ENCODE measurements around the gene ABI3BP. TPM values are rescaled to one million over a fixed set of nuclear protein-coding genes. Genes with fewer than 3 reads are reported as not detected.

The ABI3BP gene
- total RNA-seq, 1 experiment from 2014 or later = 0.15 TPM

DNA sequence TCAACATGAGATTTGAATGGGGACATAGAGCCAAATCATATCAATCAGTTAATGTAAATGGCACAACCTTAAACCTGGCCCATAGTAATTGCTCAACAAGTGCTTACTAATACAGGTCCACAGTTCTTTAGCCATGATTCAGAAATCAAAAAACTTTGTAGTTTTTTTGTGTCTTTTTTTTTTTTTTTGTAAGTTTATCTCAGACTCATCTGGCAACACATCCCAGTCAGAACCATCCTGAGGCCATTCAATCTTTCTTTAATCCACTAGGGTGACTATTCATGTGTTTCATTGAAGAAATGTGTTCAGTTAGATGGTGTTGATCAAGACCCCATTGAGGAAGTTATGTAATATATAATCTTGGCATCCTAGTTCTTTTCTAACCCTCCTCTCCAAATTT, 65.4 kb downstream of the ABI3BP start:
- ChIA-PET RAD21 (ENCODE audit: low non-redundant PET in 1 of 2, low total read pairs in 2 of 2, uncharacterized antibody in 2 of 2, unreplicated experiment in 2 of 2) (no interaction called here), POLR2A (no interaction called here), CTCF (no interaction called here)
- H3K4me3 ChIP-seq (replicated peaks in 1 of 2; ENCODE audit: low read depth in 1 of 2, low read length in 2 of 2) = no peak overlapping the region
- H3K36me3 ChIP-seq (ENCODE audit: control insufficient read depth in 1 of 2, insufficient read depth in 2 of 2, low read length in 2 of 2) = no peaks in the 10 kb centered on the region
- H3K79me2 ChIP-seq (ENCODE audit: insufficient read depth, low read length) = no peaks in the 10 kb centered on the region
- no peak overlapping the region for H2AFZ ChIP-seq (ENCODE audit: low read depth, low read length, poor library complexity, severe bottlenecking)
- intact Hi-C loops (cut with micrococcal nuclease) = no loop called here
- H3K9ac ChIP-seq (ENCODE audit: low read length) = no peak overlapping the region
- no peaks in the 10 kb centered on the region for H3K27me3 ChIP-seq (ENCODE audit: insufficient read depth, low read length)
- no peaks in the 10 kb centered on the region for H3K9me2 ChIP-seq (ENCODE audit: insufficient read depth)
- BruUV-seq (replicated peaks) = no TSS peak
- ATAC-seq (no peak), DNase-seq (ENCODE audit: low read depth, low spot score) (no peak)
- no peaks in the 10 kb centered on the region for H4K20me1 ChIP-seq (ENCODE audit: insufficient read depth)
- no peaks in the 10 kb centered on the region for H3K4me1 ChIP-seq (ENCODE audit: control insufficient read depth in 1 of 2, insufficient read depth in 2 of 2, low read length in 2 of 2)
- TF ChIP-seq JUND (IDR thresholded peaks at IDR 0.05) = no peak
- no peak for TF ChIP-seq SRF (IDR thresholded peaks at IDR 0.05; ENCODE audit: low read depth)
- TF ChIP-seq FOSL1 (IDR thresholded peaks at IDR 0.05; ENCODE audit: low read depth) = no peak
- TF ChIP-seq ZFX (IDR thresholded peaks at IDR 0.05) = no peak
- no peak for TF ChIP-seq EZH2phosphoT487 (IDR thresholded peaks at IDR 0.05; ENCODE audit: borderline replicate concordance)
- no peak for TF ChIP-seq CBX3 (IDR thresholded peaks at IDR 0.05; ENCODE audit: low read depth)
- TF ChIP-seq, protein P1, sequence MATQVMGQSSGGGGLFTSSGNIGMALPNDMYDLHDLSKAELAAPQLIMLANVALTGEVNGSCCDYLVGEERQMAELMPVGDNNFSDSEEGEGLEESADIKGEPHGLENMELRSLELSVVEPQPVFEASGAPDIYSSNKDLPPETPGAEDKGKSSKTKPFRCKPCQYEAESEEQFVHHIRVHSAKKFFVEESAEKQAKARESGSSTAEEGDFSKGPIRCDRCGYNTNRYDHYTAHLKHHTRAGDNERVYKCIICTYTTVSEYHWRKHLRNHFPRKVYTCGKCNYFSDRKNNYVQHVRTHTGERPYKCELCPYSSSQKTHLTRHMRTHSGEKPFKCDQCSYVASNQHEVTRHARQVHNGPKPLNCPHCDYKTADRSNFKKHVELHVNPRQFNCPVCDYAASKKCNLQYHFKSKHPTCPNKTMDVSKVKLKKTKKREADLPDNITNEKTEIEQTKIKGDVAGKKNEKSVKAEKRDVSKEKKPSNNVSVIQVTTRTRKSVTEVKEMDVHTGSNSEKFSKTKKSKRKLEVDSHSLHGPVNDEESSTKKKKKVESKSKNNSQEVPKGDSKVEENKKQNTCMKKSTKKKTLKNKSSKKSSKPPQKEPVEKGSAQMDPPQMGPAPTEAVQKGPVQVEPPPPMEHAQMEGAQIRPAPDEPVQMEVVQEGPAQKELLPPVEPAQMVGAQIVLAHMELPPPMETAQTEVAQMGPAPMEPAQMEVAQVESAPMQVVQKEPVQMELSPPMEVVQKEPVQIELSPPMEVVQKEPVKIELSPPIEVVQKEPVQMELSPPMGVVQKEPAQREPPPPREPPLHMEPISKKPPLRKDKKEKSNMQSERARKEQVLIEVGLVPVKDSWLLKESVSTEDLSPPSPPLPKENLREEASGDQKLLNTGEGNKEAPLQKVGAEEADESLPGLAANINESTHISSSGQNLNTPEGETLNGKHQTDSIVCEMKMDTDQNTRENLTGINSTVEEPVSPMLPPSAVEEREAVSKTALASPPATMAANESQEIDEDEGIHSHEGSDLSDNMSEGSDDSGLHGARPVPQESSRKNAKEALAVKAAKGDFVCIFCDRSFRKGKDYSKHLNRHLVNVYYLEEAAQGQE (IDR thresholded peaks at IDR 0.05; ENCODE audit: low read depth) = no peak
- TF ChIP-seq, protein P2, sequence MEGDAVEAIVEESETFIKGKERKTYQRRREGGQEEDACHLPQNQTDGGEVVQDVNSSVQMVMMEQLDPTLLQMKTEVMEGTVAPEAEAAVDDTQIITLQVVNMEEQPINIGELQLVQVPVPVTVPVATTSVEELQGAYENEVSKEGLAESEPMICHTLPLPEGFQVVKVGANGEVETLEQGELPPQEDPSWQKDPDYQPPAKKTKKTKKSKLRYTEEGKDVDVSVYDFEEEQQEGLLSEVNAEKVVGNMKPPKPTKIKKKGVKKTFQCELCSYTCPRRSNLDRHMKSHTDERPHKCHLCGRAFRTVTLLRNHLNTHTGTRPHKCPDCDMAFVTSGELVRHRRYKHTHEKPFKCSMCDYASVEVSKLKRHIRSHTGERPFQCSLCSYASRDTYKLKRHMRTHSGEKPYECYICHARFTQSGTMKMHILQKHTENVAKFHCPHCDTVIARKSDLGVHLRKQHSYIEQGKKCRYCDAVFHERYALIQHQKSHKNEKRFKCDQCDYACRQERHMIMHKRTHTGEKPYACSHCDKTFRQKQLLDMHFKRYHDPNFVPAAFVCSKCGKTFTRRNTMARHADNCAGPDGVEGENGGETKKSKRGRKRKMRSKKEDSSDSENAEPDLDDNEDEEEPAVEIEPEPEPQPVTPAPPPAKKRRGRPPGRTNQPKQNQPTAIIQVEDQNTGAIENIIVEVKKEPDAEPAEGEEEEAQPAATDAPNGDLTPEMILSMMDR (IDR thresholded peaks at IDR 0.05 in 2 of 3, conservative IDR thresholded peaks at IDR 0.05 in 1 of 3; ENCODE audit: borderline replicate concordance in 1 of 3, insufficient read depth in 1 of 3, low read depth in 2 of 3, low read length in 2 of 3) = no peak
- TF ChIP-seq RAD21 (IDR thresholded peaks at IDR 0.05; ENCODE audit: low read depth) = no peak
- no peak for TF ChIP-seq ELF1 (IDR thresholded peaks at IDR 0.05; ENCODE audit: borderline replicate concordance, low read depth)
- TF ChIP-seq POLR2AphosphoS5 (IDR thresholded peaks at IDR 0.05; ENCODE audit: low read depth, low read length) = no peak
- TF ChIP-seq CEBPB (IDR thresholded peaks at IDR 0.05; ENCODE audit: low read depth) = no peak
- TF ChIP-seq TCF7L2 (IDR thresholded peaks at IDR 0.05; ENCODE audit: borderline replicate concordance, extremely low read depth, insufficient read depth, insufficient read length) = no peak
- H3K4me2 ChIP-seq (ENCODE audit: low read length) = no peak overlapping the region
- H3K9me3 ChIP-seq (ENCODE audit: control insufficient read depth in 1 of 2, insufficient read depth in 1 of 2, low read depth in 1 of 2, low read length in 2 of 2) = no peaks in the 10 kb centered on the region
- no peak overlapping the region for H3K27ac ChIP-seq (ENCODE audit: low read depth, low read length)
